Sciatic nerve (tissue), 2 donors: Measurements from ENCODE around the gene TNS2. TPM values are rescaled to one million over a fixed set of nuclear protein-coding genes. Genes with fewer than 3 reads are reported as not detected.
A peak's percentile ranks its signal among the peaks of the same experiment; 100 is the strongest.

Source experiments
- ATAC-seq: fragments of 200-7000 bp; cut with Tn5 transposase; one replicate; pipeline ENCODE4 v1.9.1; 2020; ENCODE audit warnings: mild to moderate bottlenecking, moderate library complexity
- DNase-seq: peaks from one replicate; pipeline ENCODE4 v3.0.0-alpha.2; 2020; ENCODE audit warnings: low spot score
- intact Hi-C: fragments of 100-400 bp; cut with DNase I; formaldehyde crosslinking; loops from one replicate; pipeline ENCODE4 v1.14.2; 2022
- total RNA-seq: library from RNA; stranded (reverse); fragmentation: NEBNext Ultra II Directional; extraction: Animal tissue kit (Norgen Biotek cat#: 25700); gene quantifications from one replicate; pipeline ENCODE4 v1.2.1, GENCODE V29; 2021
- donor health status: DM: no; HTN: no; CAD: no.
- donor health status: DM: no; HTN: no; CAD: no.

Gene TNS2
- total RNA-seq, 1 donor from 2014 or later = 265 TPM

GRCh38 chr12:53036802-53037201 is 13.1 kb upstream of the TNS2 start:
- intact Hi-C loops = no loop called here
- no peak for DNase-seq
- no peak for ATAC-seq

- ATAC-seq = no peak
- no peak for DNase-seq
- intact Hi-C loops = no loop called here
Measured at GRCh38 chr12:53039851-53040250, 10.0 kb upstream of the TNS2 start.

DNA sequence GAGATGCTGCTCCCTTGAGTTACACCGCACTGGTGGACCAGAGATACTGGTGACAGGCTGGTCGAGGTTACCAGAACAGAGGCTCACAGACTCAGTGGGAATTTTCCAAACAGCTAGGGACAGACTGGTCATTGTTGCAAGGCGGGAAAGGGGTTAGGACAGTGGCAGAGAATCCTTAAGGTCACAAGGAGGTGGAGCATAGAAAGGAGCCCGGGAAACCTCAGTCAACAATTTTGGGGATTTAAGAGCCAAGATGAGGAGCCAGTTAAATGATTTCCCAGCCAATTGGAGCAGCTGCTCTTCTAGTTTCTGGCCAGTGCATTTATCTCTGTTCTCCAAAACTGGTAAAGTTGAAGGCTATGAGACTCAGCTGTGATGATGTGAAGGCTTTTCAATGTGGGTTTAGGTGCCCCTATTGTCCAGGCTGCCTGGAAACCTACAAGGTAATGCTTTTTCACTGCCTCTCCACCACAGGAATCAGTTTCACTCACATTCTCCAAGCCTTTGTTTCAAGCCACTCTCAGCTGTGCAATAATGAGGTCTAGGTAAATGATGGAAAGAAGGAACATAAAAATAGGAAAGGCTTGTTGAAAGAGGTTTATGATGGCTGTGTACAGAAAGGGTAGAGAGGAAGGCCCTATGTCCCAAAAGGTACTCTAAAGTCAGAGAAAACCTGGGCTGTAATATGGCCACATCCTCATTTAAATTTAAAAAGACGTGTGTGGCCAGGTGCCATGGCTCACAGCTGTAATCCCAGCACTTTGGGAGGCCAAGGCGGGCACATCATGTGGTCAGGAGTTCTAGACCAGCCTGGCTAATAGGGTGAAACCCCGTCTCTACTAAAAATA is 7.0 kb upstream of the TNS2 start:
- DNase-seq = no peak
- no peak for ATAC-seq
- intact Hi-C loops = no loop called here

DNA sequence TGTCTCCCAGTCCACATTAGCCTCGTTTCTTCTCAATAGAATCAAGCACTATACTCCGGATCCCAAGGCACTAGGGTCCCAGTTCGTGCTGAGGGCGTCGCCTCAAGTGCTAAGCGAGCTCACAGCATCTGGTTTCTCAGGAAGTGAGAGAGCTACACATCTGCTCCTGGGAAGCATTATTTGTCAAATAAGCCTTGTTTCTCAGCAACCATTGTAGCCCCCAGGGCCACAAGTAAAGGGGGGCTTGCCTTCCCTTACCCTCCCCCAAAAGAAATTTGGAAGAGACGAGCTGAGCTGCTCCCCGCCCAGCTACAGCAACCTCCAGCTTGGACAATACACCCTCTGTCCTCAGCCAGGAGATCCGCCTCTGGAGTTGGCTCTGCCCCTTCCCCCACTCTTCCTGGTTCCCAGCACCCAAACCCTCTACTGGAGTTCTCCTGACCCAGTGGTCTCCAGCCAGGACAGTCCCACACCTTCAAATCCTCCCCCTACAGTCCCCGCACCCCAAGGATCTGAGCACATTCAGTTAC is 5.7 kb upstream of the TNS2 start:
- peak; percentile 50 for ATAC-seq

DNA sequence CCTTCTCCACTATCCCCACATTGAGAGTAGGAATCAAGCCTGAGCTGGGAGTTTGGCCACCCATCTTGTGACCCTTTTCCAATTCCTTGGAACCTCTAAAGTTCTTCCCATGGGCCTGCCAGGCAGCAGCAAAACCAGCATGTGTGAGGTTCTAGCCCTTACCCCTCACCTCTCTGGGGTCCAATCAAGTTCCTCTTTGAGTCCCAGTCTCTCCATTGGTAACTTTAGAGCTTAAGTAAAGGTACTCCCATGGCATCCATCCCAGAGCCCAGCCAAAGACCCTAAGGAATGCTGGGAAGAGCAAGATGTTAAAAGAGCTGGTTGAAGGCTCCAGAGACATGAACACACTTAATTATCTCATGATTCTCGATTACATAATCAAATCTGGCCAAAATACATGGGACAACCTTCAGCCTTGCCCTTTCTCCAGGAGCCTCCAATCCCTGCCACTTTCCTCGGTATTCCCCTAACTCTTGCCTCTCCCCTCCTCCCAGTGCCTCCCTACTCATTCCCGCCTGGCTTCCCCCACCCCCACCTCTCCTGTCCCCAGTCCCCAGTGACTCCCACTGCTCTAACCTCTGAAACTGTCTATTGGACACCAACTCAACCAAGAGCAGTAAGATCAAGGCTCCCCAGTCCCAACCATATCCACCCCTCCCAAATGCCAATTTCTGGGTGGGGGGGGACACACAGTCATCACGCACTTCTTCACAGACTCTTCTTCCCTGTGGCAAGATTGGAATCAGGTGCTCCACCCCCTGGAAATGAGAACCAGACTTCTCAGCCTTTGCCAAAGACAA is 4.8 kb upstream of the TNS2 start:
- intact Hi-C loops = no loop called here
- ATAC-seq (peak; percentile 8), DNase-seq (peak; percentile 67)

More for the DNA sequence above, 5.7 kb upstream of the TNS2 start:
- peak; percentile 77 for DNase-seq
- intact Hi-C loops = no loop called here

GRCh38 chr12:53045696-53046045 is 4.2 kb upstream of the TNS2 start:
- peak; percentile 73 for DNase-seq
- ATAC-seq = peak; percentile 10
- intact Hi-C loops = no loop called here

DNA sequence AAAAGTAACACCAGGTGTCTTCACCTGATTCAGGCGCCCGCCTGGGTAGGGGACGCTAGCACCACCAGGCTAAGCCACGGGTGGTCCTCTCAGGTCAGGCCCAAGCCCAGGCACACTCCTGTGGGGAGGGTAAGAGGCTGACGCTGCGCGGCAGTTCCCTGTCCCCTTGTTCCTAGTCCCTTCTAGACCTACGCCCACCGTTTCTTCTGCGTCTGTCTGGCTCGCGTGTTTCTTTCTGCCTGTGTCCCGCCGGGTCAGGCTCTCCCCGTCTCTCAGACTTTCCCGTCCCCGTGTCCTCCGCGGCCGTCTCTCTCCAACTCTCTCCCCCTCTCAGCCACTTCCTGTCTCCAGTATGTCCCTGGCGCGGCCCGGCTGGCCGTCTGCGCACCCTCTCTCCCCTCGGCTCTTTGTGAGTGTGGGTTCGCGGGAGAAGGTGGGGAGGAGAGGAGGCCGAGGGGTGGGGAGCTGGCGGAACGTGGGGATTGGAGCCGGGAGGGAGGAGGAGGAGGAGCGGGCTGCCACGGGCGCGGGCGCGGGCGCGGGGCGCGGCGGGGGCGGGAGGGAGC is 3.1 kb upstream of the TNS2 start:
- ATAC-seq = peak; percentile 53
- intact Hi-C loops = no loop called here
- DNase-seq = peak; percentile 94

DNA sequence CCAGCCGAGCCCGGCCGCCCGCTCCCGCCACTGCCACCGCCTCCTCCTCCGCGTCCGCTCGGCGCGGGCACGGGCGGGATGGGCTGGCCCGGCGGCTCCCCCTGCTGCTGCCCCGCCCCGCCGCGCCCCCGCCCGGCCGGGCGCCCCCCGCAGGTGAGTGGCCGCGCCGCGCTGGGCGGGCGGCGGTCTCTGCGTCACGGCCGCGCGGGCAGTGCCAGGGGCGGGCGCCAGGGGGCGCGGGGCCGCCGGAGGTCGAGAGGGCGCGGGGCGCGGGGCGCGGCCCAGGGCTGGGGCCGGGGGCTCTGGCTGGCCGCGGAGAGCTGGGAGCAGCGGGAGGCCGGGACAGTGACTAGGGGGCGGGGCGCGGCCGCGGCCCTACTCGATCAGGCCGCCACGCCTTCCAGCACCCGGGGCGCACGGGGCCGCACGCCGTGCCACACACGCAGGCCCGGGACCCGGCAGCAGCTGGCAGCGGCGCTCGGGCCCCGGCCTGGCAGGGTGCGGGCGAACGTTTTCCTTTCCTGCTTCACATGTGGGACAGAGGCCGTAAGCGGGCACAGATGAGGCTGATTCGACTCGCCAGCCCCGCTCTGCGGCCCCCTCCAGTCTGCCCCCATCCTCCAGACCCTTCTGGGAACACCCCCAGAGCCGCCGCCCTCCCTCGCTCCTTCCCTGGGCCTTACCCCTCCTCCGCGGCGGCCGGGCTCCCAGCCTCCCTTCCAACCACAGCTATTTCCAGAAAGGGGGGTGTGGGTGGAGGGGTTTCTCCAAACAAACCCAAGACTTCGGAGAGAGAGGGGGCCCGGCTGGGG is 2.4 kb upstream of the TNS2 start:
- peak; percentile 89 for DNase-seq
- intact Hi-C loops = no loop called here
- peak; percentile 7 for ATAC-seq

DNA sequence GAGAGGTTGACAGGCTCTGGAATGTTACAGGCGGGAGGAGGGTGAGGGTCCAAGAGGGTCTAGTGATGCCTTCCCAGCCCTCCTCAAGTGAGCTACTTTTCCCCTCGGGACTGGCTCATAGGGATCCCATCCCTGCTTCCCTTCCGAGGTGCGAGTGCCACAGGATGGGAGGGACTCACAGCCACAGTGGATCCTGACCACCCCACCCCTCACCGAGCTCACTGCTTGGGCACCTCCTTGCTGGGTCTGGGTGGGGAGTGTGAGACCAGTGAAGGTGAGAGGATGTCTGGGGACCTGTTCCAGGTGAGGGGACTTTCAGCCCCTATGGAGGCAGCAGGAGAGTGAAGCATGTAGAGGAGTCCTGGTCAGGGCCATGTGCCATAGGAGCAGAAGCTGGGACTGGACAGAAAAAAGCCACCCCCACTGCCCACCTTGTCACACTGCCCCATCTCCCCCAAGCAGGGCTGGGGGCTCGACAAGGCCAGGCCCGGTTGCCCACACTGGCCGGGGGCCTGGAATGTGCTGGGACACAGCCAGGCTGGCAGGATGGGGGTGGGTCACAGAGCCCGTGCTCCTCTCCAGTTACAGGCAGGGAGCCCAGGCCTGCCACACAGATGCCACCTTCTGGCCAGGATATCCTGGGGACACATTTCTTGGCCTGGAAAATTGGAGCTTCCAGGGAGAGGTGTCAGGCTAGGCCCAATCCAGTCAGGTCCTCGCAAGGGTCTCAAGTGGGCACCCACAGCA is 1.7 kb upstream of the TNS2 start:
- peak; percentile 80 for DNase-seq
- intact Hi-C loops = no loop called here
- no peak for ATAC-seq

DNA sequence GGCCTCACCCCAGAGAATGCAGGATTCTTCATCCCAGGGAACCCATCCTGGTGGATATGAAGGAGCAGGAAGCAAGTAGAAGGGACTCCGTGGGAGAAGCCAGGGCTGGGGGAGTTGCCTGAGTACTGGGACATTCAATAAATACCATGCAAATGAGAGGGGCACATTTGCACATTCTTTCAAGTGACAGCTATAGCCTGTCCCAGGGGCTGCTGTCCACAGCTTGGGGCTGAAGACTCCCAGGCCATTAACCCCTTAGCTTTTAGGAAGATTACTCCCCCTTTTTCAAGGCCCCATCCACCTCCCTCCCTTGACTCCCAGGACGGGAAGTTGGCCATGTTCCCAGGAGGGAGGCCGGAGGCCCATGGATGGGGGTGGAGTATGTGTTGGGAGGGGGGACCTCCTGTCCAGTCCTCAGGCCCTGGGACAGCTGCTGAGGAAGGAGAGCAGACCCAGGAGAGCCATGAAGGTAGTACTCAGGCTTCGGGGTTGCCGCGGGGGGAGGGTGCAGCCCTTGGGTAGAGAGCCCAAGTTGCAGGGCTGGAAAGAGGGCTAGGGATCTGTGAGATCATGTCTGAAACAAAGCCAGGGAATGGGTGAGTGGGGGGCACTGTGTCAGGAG is 974 bp upstream of the TNS2 start:
- intact Hi-C loops = no loop called here
- DNase-seq (peak; percentile 83), ATAC-seq (no peak)

- ATAC-seq (no peak), DNase-seq (peak; percentile 56)
- intact Hi-C loops = no loop called here
Measured at GRCh38 chr12:53050426-53051057, 677 bp downstream of the TNS2 start.

DNA sequence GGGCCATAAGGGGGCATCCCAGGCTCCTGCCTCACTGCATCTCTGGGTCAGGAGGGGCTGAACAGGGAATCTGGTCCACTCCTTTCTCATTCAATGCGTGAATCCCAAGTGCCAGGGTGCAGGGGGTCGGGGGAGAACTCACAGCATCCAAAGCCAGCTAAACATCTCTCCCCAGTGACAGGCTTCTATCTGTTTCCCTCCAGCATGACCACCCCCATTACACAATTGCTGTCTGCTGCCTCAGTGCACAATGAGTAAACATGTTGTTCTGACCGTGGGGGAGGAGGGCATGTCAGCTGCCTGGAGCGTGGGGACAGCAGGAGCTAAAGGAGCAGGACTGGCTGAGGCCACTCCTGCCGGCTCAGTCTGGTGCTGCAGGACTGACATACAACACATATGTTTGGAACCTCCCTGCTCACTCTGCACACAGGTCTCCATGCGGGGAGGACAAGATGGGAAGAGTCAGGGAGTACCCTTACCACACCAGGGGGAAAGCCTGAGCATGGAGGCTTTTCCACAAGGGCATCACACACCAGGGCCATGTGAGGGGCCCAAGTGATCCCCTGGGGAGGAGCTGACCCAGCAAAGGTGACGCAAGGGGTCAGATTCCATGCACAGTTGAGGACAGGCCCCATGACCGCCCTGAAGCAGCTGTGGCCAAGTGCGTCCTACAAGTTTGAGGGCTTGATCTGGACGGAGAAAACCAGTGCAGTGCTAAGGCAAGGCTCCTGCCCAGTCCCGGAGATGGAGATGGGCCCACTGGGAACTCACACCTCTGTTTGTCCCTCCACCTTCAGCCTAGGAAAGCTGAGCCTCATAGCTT is 1.4 kb downstream of the TNS2 start:
- DNase-seq (peak; percentile 88), ATAC-seq (peak; percentile 49)
- intact Hi-C loops = no loop called here

GRCh38 chr12:53051881-53052412 is 2.1 kb downstream of the TNS2 start:
- intact Hi-C loops = no loop called here
- ATAC-seq = no peak
- peak; percentile 63 for DNase-seq

- intact Hi-C loops = no loop called here
- peak; percentile 53 for ATAC-seq
- peak; percentile 95 for DNase-seq
Measured at GRCh38 chr12:53052419-53053217, 2.8 kb downstream of the TNS2 start.
